Thyroid gland (tissue), 4 donors: ENCODE data around the gene TSHZ2.

Source experiments
- CTCF ChIP-seq, 6 experiments: fragments of 200-600 bp in 3 of 6; fragments of 450-650 bp in 3 of 6; sonication (generic) in 3 of 6; IDR thresholded peaks; one replicate each; pipeline ENCODE4 v1.5.1; 2016 to 2019; ENCODE audit warnings: antibody characterized with exemption in 6 of 6, mild to moderate bottlenecking in 2 of 6, inconsistent platforms in 1 of 6, moderate library complexity in 1 of 6
- POLR2A ChIP-seq, 2 donors: fragments of 450-650 bp; IDR thresholded peaks; one replicate each; pipeline ENCODE4 v1.6.1; 2017; ENCODE audit warnings: antibody characterized with exemption in 2 of 2, mild to moderate bottlenecking in 2 of 2, moderate library complexity in 1 of 2

- no peak for TF ChIP-seq POLR2A (IDR thresholded peaks at IDR 0.05)
- TF ChIP-seq CTCF (IDR thresholded peaks at IDR 0.05): no peak
Observed at GRCh38 chr20:53150532-53150931, 178.4 kb downstream of the TSHZ2 start.
